HG03439 (cell line): Measurements from ENCODE around the gene PFKP.

Source experiments
- ATAC-seq: cut with Tn5 transposase; IDR thresholded peaks from one replicate; pipeline ENCODE4 v1.9.1; 2021; ENCODE audit warnings: mild to moderate bottlenecking, moderate library complexity; ENCODE audit not compliant: unreplicated experiment

The PFKP gene

DNA sequence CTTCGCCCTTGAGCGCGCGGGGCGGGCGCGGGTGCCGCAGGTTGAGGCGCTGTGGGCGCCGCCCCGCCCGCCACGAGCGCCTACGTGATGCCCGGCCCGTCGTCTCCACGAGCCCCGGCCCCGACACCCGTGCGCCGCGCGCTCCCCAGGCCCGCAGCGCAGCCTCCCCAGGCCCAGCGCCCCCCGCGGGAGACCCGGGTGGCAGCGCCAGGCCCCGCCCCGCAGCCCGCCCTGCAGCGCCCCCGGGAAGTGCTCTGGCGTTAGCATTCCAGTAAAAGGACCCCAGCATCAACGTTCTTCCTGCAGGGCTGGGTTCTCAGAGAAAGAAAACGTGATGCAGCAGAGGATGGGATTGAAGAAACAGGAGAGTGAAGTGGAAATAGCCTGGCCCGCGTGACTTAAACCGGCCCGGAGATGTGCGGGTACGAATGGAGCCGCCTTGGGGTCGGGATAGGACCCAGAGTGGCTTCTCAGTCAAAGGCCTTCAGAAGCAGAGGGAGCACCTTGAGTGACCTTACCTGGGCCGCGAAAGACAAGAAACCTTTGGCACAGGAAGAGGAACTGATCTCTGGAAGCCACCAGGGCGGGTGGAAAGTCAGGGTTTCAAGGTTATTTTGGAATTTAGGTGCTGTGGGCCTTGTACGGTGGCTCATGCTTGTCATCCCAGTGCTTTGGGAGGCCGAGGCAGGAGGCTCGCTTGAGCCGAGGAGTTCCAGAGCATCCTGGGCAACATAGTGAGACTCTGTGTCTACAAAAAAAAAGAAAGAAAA, 1.8 kb downstream of the PFKP start:
- ATAC-seq: peak; percentile 41

- no peak for ATAC-seq
These were observed 2.5 kb downstream of the PFKP start for GRCh38 chr10:3069876-3070275.

GRCh38 chr10:3071405-3072198, 4.3 kb downstream of the PFKP start:
- ATAC-seq: no peak

DNA sequence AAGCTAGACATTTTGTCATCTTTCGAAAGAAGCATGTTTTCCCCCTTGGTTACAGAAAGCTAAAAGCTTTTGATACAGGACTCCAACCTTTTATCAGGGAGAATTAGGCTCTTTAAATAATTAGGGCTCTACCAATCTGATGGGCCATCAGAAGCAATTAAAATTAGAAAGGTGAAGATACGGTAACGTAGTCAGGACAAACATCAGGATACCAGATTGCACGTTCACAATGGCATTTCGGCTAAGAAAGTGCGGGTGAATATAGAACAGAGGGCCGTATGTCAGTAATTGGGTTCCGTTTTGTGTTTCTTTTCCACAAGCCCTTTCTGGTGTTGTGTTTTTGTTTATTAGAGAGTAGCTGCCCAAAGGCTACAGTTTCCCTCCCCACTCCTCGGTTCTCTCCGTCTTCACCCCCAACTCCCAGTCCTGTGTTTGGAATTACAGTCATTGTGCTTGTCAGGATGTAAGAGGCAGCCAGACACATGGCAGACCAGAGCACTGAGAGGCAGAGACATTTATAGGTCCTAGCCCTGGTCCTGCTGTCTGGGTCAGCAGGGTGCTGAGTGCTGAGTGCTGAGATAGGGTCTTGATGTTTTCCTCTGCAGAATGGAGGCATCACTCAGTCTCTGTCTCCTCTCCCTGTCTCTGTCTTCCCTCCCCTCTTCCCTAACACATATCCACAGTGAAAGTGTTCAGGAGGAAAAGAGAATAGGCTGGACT, 5.5 kb downstream of the PFKP start:
- ATAC-seq: no peak

DNA sequence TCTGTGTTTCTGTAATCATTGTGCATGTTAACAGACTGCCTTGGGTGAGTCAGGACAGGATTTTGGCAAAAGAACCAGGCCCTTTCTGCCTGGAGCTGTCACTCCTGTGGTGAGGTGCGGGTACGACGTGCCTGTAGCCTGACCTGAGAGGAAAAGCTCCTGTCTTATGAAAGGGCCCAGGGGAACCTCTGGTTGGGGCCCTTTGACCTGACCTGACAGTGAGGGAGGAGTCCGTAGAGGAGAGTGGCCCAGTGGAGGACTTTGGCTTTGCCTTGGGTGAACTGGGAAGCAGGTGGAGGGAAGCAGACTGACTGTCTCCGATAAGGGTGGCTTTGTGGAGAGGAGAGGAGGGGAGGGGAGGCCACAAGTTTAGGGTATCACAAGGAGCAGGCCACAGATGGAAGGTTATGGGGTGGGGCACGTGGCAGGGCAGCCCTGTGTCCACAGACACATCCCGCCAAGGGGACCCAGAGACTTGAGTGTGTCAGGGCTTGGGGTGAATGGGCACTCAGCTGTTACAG, 6.9 kb downstream of the PFKP start:
- ATAC-seq: no peak

DNA sequence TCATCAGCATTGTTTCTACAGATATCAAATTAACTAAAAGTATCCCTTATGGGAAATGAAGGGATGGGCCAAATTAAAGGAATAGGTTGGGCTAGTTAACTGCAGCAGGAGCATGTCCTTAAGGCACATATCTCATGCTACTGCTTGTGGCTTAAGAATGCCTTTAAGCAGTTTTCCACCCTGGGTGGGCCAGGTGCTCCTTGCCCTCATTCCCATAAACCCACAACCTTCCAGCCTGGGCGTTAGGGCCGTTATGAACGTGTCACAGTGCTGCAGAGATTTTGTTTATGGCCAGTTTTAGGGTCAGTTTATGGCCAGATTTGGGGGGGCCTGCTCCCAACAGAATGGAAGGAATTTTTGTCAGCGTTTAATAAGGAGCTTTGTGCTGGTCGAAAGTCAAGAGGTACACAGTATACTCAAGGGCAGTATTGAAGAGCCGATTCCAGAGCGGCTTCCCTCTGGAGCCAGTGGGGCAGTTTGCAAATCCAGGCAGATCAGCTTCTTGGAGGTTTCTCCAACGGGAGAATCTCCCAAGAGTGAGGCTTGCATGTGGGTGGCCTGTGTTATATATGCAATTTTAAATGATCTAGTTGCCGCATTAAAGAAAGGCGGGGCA, 7.7 kb downstream of the PFKP start:
- ATAC-seq: no peak

DNA sequence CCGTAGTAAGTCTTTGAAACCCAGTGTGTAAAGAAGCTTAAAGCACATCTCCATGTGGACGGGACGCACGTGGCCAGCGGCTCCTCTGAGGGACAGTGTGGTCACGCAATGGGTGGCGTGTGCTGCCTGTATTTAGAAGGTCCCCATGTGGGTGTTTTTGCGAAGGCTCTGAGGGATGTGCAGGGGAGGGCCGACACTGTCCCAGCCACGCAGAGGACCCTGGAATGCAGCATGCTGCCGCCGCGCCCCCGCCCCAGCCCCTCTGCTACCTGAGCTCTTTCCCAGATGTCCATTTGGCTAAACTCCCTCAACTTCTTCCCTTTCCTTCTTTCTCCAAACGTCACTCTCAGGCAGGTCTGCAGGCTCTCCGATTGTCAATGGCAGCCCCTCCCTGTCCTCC, 8.8 kb downstream of the PFKP start:
- ATAC-seq: no peak

- ATAC-seq: no peak
These were observed 10.2 kb downstream of the PFKP start for GRCh38 chr10:3077509-3077908.

DNA sequence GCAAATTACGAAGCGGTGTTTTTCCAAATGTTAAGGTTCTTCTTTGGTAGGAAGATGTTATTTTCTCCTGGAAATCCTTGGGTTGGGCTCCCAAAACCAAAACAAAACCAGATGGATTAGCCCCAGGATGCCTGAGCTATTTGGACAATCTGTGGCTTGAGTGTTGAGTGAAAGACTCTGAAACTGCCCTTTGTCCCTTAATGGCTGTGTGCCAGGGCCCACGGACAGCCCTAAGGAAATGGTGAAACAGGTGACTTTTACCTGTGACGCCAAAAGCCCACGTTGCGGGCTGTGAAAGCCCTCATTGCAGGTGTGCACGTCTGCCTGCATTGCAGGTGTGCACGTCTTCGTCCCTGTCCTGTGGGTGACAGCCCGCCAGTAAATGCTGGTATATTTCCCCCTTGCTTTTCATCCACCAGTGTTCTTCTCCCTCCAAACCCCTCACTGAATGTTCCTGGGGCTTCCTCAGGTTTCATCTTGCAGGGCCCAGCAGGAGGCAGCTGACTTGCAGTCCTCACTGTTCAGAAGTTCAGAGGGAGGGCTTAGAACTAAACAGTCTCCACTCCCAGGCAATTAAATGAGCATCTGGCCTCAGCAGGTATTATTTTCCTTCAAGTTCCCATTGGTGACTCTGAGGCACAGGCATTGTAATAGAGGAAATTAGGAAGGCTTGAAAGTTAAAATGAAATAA, 10.7 kb downstream of the PFKP start:
- ATAC-seq: no peak

DNA sequence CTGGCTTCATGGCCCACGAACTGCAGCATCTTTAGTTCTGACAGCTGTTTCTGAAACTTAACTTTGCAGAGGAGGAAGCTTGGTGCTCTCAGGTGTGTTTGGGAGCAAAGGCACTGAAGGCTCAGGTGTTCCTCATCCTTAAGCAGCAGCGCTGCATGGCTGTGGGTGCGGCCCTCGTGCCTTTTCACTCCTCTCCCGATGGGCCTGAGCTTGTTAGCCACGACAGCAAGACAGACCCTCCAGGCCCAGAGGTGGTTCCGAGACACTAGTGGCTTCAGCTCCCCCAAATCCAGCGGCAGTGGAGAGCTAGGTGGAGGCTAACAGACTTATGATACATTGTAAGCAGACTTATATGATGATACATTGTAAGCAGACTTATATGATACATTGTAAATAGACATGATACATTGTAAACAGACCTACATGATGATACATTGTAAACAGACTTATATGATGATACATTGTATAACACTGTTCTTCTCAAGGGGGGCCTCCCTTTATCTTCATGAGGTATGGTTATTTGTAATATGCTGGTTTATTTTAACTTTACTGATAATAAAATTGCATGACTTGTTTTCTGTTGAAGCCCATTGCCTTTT, 14.1 kb downstream of the PFKP start:
- no peak for ATAC-seq

DNA sequence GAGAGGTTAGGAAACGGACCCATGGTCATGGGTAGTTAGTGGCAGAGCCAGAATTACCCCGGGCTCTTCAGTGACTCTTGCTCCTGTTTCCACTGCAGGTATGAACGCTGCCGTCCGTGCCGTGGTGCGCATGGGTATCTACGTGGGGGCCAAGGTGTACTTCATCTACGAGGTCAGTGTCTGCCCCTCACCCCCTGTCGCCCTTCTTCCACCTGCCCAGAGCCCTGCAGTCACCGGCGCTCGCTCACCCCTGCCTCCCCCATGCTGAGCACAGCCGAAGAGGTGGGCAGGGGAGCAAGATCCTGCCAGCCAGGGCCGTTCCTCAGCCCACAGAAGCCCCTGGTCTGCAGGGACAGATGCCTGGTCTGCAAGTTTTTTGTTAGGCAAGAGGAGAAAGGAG, 14.9 kb downstream of the PFKP start:
- no peak for ATAC-seq

GRCh38 chr10:3085785-3086567, 18.6 kb downstream of the PFKP start:
- no peak for ATAC-seq

DNA sequence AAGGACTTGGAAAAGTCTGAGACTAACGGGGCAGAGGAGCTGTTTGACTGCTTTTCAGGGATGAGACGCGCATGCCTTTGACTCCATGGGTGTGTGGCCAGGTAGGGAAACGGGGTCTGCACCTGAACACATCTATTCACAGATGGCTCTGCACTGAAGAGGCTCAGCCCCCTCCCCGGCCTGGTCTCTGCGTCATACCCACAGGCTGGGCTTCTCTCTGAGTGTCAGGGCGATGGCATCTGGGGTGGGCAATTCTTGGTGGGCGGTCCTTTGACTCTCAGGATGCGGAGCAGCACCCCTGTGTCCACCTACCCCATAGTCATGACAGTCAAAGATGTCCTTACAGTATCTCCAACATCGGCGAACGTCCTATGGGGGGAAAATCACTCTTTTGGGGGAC, 23.0 kb downstream of the PFKP start:
- no peak for ATAC-seq

- ATAC-seq: no peak
These were observed 23.8 kb downstream of the PFKP start for GRCh38 chr10:3090914-3091787.

GRCh38 chr10:3091921-3092320, 24.6 kb downstream of the PFKP start:
- no peak for ATAC-seq

DNA sequence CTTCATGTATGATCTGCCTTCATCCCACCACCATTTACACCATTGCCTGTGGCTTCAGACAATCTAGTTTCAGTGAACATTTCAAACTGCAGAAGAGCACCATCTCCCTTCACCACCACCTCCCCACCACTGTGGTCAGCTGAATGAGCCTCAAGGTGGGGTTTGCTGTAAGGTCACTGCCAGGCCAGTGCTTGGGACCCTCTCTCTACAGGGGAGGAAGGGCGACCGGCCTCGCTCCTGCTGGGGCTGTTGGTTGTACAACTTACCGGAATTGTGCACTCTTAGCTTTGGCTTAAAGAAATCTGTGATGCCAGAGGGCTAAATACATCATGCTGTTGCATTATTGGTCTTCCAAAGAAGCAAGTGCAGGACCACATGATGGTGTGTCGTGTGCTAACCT, 26.6 kb downstream of the PFKP start:
- ATAC-seq: no peak

- ATAC-seq: no peak
These were observed 27.3 kb downstream of the PFKP start for GRCh38 chr10:3094609-3095036.
